ENCODE results near the gene TIMMDC1. TPM values are rescaled to one million over a fixed set of nuclear protein-coding genes. Genes with fewer than 3 reads are reported as not detected.

The TIMMDC1 gene
- total RNA-seq, 2 experiments from 2014 or later = 14.4 to 18.3 TPM

DNA sequence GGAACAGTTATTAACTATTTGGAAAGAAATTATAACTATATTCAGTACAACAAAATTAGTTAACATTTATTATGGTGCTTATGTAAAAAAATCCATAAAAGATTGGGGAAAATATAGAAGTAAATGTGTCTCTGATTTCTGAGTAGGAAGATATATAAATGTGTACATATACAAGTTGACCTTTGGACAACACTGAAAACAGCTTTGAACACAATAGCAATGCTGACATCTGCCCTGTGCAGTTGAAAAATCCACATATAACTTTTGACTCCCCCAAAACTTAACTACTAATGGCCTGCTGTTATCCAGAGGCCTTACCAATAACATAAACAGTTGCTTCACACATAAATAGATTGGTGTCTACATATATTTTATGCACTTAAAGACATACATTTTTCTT is 12.3 kb downstream of the TIMMDC1 start:
- no peak for ATAC-seq (ENCODE audit: poor library complexity)
- H3K36me3 ChIP-seq (ENCODE audit: insufficient read depth, low read length) = peaks cover 62% of the 10 kb centered on the region

DNA sequence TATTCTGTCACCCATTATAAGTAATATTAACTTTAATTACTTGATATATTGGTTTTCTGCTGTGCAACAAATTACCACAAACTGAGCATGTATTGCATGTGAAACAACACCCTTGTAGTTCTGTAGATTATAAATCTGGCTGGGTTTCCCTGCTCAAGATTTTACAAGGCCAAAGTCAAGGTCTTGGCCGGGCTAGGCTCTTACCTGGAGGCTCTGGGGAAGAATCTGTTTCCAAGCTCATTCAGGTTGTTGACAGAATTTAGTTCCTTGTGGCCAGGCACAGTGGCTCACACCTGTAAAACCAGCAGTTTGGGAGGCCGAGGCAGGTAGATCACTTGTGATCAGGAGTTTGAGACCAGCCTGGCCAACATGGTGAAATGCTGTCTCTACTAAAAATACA is 16.3 kb downstream of the TIMMDC1 start:
- H3K27me3 ChIP-seq (ENCODE audit: control insufficient read depth in 1 of 2, insufficient read depth in 2 of 2, low read length in 2 of 2) = no peaks in the 10 kb centered on the region
- H3K27ac ChIP-seq (ENCODE audit: low read depth in 1 of 2, low read length in 2 of 2) = no peak overlapping the region
- H3K27ac Mint-ChIP-seq = no peak overlapping the region
- ChIA-PET CTCF (no interaction called here), POLR2A (no interaction called here)
- DNase-seq (no peak), ATAC-seq (ENCODE audit: poor library complexity) (no peak)
- no peaks in the 10 kb centered on the region for H3K9me3 Mint-ChIP-seq
- TF ChIP-seq, protein P1, sequence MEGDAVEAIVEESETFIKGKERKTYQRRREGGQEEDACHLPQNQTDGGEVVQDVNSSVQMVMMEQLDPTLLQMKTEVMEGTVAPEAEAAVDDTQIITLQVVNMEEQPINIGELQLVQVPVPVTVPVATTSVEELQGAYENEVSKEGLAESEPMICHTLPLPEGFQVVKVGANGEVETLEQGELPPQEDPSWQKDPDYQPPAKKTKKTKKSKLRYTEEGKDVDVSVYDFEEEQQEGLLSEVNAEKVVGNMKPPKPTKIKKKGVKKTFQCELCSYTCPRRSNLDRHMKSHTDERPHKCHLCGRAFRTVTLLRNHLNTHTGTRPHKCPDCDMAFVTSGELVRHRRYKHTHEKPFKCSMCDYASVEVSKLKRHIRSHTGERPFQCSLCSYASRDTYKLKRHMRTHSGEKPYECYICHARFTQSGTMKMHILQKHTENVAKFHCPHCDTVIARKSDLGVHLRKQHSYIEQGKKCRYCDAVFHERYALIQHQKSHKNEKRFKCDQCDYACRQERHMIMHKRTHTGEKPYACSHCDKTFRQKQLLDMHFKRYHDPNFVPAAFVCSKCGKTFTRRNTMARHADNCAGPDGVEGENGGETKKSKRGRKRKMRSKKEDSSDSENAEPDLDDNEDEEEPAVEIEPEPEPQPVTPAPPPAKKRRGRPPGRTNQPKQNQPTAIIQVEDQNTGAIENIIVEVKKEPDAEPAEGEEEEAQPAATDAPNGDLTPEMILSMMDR (IDR thresholded peaks at IDR 0.05) = no peak
- H3K36me3 ChIP-seq (ENCODE audit: insufficient read depth, low read length) = peaks cover 73% of the 10 kb centered on the region
- H3K9me3 ChIP-seq (ENCODE audit: control insufficient read depth in 1 of 2, insufficient read depth in 1 of 2, low read length in 2 of 2) = no peaks in the 10 kb centered on the region
- H3K27me3 Mint-ChIP-seq = no peaks in the 10 kb centered on the region
- H3K4me1 Mint-ChIP-seq (ENCODE audit: low read depth) = no peaks in the 10 kb centered on the region
- H3K4me1 ChIP-seq (ENCODE audit: insufficient read depth, low read length) = no peaks in the 10 kb centered on the region
- no peak overlapping the region for H3K4me3 Mint-ChIP-seq
- intact Hi-C loops (cut with DNase I, micrococcal nuclease) = no loop called here
- H3K4me3 ChIP-seq (ENCODE audit: low read length) = no peak overlapping the region
- H3K36me3 Mint-ChIP-seq (ENCODE audit: low read depth) = peaks cover 88% of the 10 kb centered on the region

More for the DNA sequence above, 12.3 kb downstream of the TIMMDC1 start:
- H3K27ac Mint-ChIP-seq = no peak overlapping the region
- H3K4me3 ChIP-seq (ENCODE audit: low read length) = no peak overlapping the region
- H3K9me3 ChIP-seq (ENCODE audit: control insufficient read depth in 1 of 2, insufficient read depth in 1 of 2, low read length in 2 of 2) = no peaks in the 10 kb centered on the region
- no peak for DNase-seq
- no peak overlapping the region for H3K4me3 Mint-ChIP-seq
- peaks cover 29% of the 10 kb centered on the region for H3K4me1 Mint-ChIP-seq (ENCODE audit: low read depth)
- H3K27ac ChIP-seq (ENCODE audit: low read depth in 1 of 2, low read length in 2 of 2) = no peak overlapping the region
- intact Hi-C loops (cut with DNase I, micrococcal nuclease) = no loop called here
- H3K27me3 ChIP-seq (ENCODE audit: control insufficient read depth in 1 of 2, insufficient read depth in 2 of 2, low read length in 2 of 2) = no peaks in the 10 kb centered on the region
- CTCF ChIA-PET = no interaction called here
- peaks cover 86% of the 10 kb centered on the region for H3K36me3 Mint-ChIP-seq (ENCODE audit: low read depth)
- H3K27me3 Mint-ChIP-seq = no peaks in the 10 kb centered on the region
- TF ChIP-seq, protein P1 (IDR thresholded peaks at IDR 0.05) = no peak
- H3K4me1 ChIP-seq (ENCODE audit: insufficient read depth, low read length) = peaks cover 5% of the 10 kb centered on the region
- POLR2A ChIA-PET = no interaction called here
- H3K9me3 Mint-ChIP-seq = no peaks in the 10 kb centered on the region

DNA sequence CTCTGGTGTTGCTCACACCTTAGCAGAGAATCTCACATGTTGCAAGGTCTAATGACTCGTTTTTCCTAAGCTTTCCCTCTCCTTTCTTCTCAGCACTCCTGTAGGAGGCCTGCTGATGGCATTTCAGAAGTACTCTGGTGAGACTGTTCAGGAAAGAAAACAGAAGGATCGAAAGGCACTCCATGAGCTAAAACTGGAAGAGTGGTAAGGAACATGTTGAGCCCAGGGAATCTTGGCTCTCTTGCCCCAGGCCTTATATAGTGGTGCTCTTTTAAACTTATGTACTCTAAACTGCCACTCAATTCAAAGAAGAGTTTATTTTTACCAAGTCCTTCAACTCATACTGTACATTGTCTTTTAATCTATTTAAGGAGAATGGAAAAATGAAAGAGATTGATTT is 18.8 kb downstream of the TIMMDC1 start:
- Mint-ChIP-seq H3K4me3 (no peak overlapping the region), H3K36me3 (ENCODE audit: low read depth) (peaks cover 95% of the 10 kb centered on the region), H3K9me3 (no peaks in the 10 kb centered on the region), H3K4me1 (ENCODE audit: low read depth) (no peaks in the 10 kb centered on the region), H3K27me3 (no peaks in the 10 kb centered on the region), H3K27ac (no peak overlapping the region)
- POLR2A ChIA-PET = no interaction called here
- CTCF ChIA-PET = no interaction called here
- no peak for DNase-seq
- Histone ChIP-seq H3K9me3 (ENCODE audit: control insufficient read depth in 1 of 2, insufficient read depth in 1 of 2, low read length in 2 of 2) (no peaks in the 10 kb centered on the region), H3K27me3 (ENCODE audit: control insufficient read depth in 1 of 2, insufficient read depth in 2 of 2, low read length in 2 of 2) (no peaks in the 10 kb centered on the region), H3K36me3 (ENCODE audit: insufficient read depth, low read length) (peaks cover 92% of the 10 kb centered on the region), H3K4me1 (ENCODE audit: insufficient read depth, low read length) (no peaks in the 10 kb centered on the region), H3K4me3 (ENCODE audit: low read length) (no peak overlapping the region), H3K27ac (ENCODE audit: low read depth in 1 of 2, low read length in 2 of 2) (no peak overlapping the region)
- no peak for ATAC-seq (ENCODE audit: poor library complexity)
- intact Hi-C loops (cut with DNase I, micrococcal nuclease) = no loop called here
- TF ChIP-seq, protein P1 (IDR thresholded peaks at IDR 0.05) = no peak

Measured in CD4-positive, alpha-beta T cell (primary cell).